Muscle layer of colon (tissue), 2 donors: ENCODE results near the gene TTC13.

Experiments used
- H3K27ac ChIP-seq: one replicate; pipeline ENCODE4 v1.7.0; 2013; ENCODE audit warnings: low read depth, mild to moderate bottlenecking, low read length, moderate library complexity
- H3K27me3 ChIP-seq, 2 donors: one replicate each; pipeline ENCODE4 v1.7.0; 2013; ENCODE audit warnings: low read length in 2 of 2, mild to moderate bottlenecking in 2 of 2; ENCODE audit not compliant: insufficient read depth in 2 of 2, control insufficient read depth in 1 of 2
- H3K36me3 ChIP-seq: one replicate; pipeline ENCODE4 v1.7.0; 2013; ENCODE audit warnings: mild to moderate bottlenecking, low read length; ENCODE audit not compliant: insufficient read depth
- H3K4me1 ChIP-seq: one replicate; pipeline ENCODE4 v1.7.0; 2013; ENCODE audit warnings: mild to moderate bottlenecking, low read length; ENCODE audit not compliant: insufficient read depth
- H3K4me3 ChIP-seq, 2 donors: one replicate each; pipeline ENCODE4 v1.7.0; 2013; ENCODE audit warnings: low read length in 2 of 2, low read depth in 1 of 2, mild to moderate bottlenecking in 1 of 2, moderate library complexity in 1 of 2
- H3K9ac ChIP-seq: one replicate; pipeline ENCODE4 v1.7.0; 2013; ENCODE audit warnings: low read length
- H3K9me3 ChIP-seq: one replicate; pipeline ENCODE4 v1.7.0; 2013; ENCODE audit warnings: mild to moderate bottlenecking, low read length
- donor health status: abdominal sarcoma.
- donor health status: Adenocarcinoma of cecum.

TTC13 gene

DNA sequence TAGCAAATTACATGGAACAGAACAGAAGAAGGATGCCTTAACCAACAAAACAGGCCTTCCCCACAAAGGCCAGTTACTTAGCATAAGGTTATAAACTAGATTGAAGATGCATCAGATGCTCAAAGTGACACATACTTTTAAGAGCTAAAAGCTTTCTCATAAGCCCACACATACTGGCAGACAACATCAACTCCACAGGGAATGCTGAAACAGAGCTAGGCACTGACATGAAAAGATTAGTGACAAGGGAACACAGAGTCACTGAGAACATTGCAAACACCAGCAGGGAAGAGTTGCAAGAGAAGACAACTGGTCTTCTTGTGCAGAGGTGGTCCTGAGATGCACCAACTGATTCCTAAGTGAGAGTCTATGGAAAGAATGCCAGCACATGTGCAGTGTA, 6.9 kb downstream of the TTC13 start:
- Histone ChIP-seq H3K4me3 (no peak overlapping the region), H3K36me3 (peaks cover 3% of the 10 kb centered on the region), H3K27me3 (no peaks in the 10 kb centered on the region), H3K27ac (no peak overlapping the region), H3K4me1 (no peaks in the 10 kb centered on the region), H3K9me3 (no peaks in the 10 kb centered on the region), H3K9ac (no peak overlapping the region)

DNA sequence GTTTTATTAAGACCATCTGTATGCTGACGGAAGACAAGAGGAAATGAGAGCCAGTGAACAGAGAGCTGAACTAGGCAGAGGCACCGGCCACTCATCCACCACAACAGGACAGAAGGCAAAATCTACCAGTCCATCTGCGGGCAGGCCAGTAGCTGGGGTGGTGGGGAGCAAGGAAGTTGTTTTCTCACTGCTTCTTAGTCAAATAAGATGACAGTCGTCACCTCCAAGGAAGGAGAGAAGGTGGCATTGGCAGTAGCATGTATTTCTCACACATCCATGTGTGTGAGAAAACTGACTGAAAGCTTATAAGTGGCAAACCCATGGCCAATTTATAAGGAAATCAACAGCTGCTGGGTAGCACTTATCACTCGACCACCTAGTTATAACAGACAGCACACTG, 8.2 kb downstream of the TTC13 start:
- no peak overlapping the region for H3K9ac ChIP-seq
- no peak overlapping the region for H3K27ac ChIP-seq
- H3K4me1 ChIP-seq = no peaks in the 10 kb centered on the region
- no peaks in the 10 kb centered on the region for H3K36me3 ChIP-seq
- no peaks in the 10 kb centered on the region for H3K9me3 ChIP-seq
- H3K4me3 ChIP-seq = no peak overlapping the region
- no peaks in the 10 kb centered on the region for H3K27me3 ChIP-seq

DNA sequence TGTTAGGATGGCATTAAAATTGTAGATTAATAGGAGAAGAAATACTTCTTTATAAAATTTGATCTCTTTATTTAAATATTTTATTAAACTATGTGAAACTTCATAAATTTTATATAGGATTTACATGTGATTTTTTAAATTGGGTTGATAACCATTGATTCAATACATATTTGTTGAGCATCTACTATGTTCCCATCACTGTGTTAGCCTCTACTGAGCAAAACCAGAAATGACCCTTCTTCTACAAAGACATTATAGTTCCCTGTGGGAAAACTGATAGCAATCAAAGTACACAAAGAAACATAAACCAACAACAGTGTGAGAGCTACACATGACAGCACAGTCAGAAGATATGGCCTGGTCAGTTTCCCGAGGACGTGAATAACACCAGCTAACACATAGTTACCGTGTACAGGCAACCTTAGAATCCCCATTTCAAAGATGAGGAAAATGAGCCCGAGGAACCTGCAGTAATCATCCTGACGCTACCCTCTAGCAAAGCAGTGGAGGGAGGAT, 12.2 kb downstream of the TTC13 start:
- Histone ChIP-seq H3K27me3 (no peaks in the 10 kb centered on the region), H3K36me3 (no peaks in the 10 kb centered on the region), H3K9ac (no peak overlapping the region), H3K9me3 (no peaks in the 10 kb centered on the region), H3K4me1 (no peaks in the 10 kb centered on the region), H3K4me3 (no peak overlapping the region), H3K27ac (no peak overlapping the region)

DNA sequence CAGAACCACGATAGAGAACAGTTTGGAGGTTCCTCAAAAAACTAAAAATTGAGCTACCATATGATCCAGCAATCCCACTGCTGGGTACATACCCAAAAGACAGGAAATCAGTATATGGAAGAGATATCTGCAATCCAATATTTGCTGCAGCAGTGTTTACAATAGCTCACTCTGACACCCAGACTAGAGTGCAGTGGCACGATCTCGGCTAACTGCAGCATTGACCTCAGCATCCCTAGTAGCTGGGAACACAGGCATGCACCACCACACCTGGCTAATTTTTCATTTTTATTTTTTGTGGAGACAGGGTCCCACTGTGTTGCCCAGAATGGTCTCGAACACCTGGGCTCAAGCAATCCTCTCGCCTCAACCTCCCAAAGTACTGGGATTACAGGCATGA, 13.1 kb downstream of the TTC13 start:
- Histone ChIP-seq H3K36me3 (no peaks in the 10 kb centered on the region), H3K9ac (no peak overlapping the region), H3K4me3 (no peak overlapping the region), H3K27me3 (no peaks in the 10 kb centered on the region), H3K4me1 (no peaks in the 10 kb centered on the region), H3K9me3 (no peaks in the 10 kb centered on the region), H3K27ac (no peak overlapping the region)

DNA sequence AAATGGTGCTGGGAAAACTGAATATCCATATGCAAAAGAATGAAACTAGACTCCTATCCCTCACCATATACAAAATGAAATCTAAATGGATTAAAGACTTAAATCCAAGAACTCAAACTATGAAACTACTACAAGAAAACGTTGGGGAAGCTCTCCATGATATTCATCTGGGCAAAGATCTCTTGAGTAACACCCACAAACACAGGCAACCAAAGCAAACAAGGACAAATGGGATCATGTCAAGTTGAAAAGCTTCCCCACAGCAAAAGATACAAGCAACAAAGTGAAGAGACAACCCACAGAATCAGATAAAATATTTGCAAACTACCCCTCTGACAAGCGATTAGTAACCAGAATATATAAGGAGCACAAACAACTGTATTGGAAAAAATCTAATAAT, 13.8 kb downstream of the TTC13 start:
- no peak overlapping the region for H3K9ac ChIP-seq
- no peak overlapping the region for H3K27ac ChIP-seq
- H3K4me3 ChIP-seq = no peak overlapping the region
- H3K9me3 ChIP-seq = no peaks in the 10 kb centered on the region
- peaks cover 3% of the 10 kb centered on the region for H3K36me3 ChIP-seq
- no peaks in the 10 kb centered on the region for H3K4me1 ChIP-seq
- H3K27me3 ChIP-seq = no peaks in the 10 kb centered on the region

DNA sequence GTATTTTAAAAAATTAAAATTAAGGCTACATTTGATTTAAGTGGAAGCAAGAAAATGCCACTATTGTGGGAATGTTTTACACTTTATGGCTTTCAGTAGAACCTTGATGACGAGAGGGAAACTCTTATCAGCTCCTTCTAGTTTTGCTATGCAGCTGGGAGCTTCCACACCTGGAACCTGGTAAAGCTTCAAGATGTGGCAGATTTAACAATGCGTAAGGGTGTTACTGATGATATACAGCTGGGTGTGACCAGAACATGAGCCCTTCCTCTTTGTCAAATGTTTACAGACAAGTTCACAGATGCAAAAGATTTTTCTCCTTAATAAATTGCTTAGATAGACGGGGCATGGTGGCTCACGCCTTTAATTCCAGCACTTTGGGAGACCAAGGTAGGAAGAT, 20.3 kb downstream of the TTC13 start:
- Histone ChIP-seq H3K9ac (no peak overlapping the region), H3K4me1 (no peaks in the 10 kb centered on the region), H3K36me3 (peaks cover 6% of the 10 kb centered on the region), H3K9me3 (no peaks in the 10 kb centered on the region), H3K27ac (no peak overlapping the region), H3K4me3 (no peak overlapping the region), H3K27me3 (no peaks in the 10 kb centered on the region)

DNA sequence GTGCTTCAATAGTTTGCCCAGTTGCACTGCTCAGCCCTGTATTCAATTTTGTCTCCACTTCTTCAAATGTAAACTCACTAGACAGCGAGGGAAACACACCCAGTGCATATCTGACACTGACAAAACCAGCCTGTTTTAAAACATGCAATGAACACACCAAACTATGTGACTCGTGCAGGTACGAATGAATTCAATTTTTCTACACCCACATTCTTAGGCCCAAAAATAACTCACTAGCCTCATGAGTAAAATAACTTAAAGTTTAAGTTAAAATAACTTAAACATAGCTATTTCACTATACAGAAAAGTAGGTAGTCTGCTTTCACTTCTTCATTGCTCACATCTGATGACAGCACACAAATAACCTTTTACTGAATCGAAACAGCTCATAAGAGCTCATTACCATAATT, 21.1 kb downstream of the TTC13 start:
- Histone ChIP-seq H3K4me1 (no peaks in the 10 kb centered on the region), H3K27ac (no peak overlapping the region), H3K27me3 (no peaks in the 10 kb centered on the region), H3K9me3 (no peaks in the 10 kb centered on the region), H3K36me3 (peaks cover 6% of the 10 kb centered on the region), H3K9ac (no peak overlapping the region), H3K4me3 (no peak overlapping the region)

DNA sequence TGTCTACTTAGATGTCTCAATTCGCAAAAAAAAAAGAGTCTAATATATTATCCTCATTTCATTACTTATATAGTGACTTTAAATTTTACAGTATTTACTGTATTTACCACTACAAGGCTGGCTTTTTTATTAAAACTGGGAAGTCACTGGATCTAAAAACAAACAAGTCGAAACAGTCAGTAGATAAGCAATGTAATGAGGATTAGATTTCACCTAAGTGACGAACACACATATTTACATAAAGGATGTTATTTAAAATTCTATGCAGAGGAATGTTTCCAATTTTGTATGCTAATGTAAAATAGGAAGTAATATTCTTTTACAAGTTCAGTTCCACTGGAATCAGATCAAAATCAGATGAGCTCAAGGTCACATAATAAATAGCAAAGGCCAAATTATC, 28.3 kb downstream of the TTC13 start:
- no peak overlapping the region for H3K9ac ChIP-seq
- no peak overlapping the region for H3K27ac ChIP-seq
- no peaks in the 10 kb centered on the region for H3K27me3 ChIP-seq
- no peaks in the 10 kb centered on the region for H3K4me1 ChIP-seq
- no peak overlapping the region for H3K4me3 ChIP-seq
- no peaks in the 10 kb centered on the region for H3K9me3 ChIP-seq
- H3K36me3 ChIP-seq = no peaks in the 10 kb centered on the region

DNA sequence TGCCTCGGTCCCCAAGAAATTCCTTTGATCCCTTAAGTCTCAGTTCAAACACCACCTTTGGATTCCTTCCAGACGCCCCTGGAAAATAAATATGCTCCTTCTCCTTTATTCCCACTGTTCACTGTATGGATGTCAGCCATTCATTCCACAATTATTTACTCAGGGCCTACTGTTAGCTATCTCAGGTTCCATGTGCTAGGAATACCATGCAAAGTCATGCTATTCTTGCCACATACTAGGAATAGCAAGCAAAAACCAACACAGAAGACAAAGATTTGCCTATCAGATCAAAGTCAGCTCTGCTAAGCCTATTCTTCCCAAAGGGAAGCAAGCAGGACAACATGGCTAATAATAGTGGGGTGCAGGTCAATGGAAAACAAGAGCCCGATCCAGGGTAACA, 29.8 kb downstream of the TTC13 start:
- Histone ChIP-seq H3K27me3 (no peaks in the 10 kb centered on the region), H3K9ac (no peak overlapping the region), H3K4me3 (no peak overlapping the region), H3K36me3 (no peaks in the 10 kb centered on the region), H3K9me3 (no peaks in the 10 kb centered on the region), H3K4me1 (no peaks in the 10 kb centered on the region), H3K27ac (no peak overlapping the region)

DNA sequence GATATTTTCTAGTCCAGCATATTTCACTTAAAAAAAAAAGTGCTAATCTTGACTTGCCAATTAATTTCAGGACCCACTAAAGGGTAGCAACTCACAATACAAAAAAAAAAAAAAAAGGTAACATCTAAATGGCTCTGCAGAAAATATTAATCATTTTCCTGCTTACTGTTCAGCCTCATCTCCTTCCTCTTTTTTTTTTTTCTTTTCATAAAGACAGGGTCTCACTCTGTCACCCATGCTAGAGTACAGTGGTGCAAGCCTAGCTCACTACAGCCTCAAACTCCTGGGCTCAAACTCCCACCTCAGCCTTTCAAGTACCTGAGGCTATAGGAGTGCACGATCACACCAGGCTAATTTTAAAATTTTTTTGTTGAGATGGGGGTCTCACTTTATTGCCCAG, 30.4 kb downstream of the TTC13 start:
- H3K4me1 ChIP-seq = no peaks in the 10 kb centered on the region
- no peak overlapping the region for H3K9ac ChIP-seq
- H3K36me3 ChIP-seq = no peaks in the 10 kb centered on the region
- H3K27ac ChIP-seq = no peak overlapping the region
- H3K27me3 ChIP-seq = no peaks in the 10 kb centered on the region
- no peaks in the 10 kb centered on the region for H3K9me3 ChIP-seq
- H3K4me3 ChIP-seq = no peak overlapping the region

DNA sequence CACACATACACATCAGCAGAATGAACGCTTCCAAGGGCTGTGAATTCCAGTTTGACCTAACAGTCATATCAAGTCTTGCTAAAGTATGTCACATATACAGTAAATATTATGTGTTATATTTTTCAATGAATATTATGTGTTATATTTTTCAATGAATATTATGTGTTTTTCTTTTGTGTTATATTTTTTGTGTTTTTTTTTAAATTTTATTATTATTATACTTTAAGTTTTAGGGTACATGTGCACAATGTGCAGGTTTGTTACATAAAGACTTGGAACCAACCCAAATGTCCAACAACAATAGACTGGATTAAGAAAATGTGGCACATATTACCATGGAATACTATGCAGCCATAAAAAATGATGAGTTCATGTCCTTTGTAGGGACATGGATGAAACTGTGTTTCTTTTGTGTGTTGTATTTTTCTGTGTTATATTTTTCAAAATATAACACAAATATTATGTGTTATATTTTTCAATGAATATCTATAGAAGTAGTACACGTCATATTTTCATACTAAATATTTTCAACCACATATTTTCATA, 35.5 kb downstream of the TTC13 start:
- no peak overlapping the region for H3K4me3 ChIP-seq
- no peaks in the 10 kb centered on the region for H3K27me3 ChIP-seq
- no peak overlapping the region for H3K9ac ChIP-seq
- no peaks in the 10 kb centered on the region for H3K36me3 ChIP-seq
- no peaks in the 10 kb centered on the region for H3K4me1 ChIP-seq
- no peaks in the 10 kb centered on the region for H3K9me3 ChIP-seq
- no peak overlapping the region for H3K27ac ChIP-seq

DNA sequence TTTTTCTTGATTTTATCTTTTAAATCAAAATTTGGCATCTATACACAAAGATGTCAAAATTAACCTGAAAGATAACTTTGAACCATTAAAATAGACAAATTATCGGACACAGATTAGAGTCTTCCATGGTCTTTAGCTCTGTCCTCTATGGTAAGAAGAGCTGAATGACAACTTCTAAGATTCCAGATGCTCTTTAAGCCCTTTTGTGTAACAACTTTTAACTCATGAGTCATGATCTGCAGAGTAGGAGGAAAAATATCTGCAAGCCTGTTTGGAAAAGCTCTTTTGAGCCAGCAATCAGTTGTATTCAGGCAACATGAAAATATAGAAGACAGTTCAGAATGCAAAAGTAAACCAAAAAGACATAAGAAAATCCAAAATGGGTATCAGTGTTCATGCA, 37.8 kb downstream of the TTC13 start:
- H3K36me3 ChIP-seq = peaks cover under 1% of the 10 kb centered on the region
- H3K4me3 ChIP-seq = no peak overlapping the region
- no peak overlapping the region for H3K27ac ChIP-seq
- no peak overlapping the region for H3K9ac ChIP-seq
- no peaks in the 10 kb centered on the region for H3K9me3 ChIP-seq
- H3K27me3 ChIP-seq = no peaks in the 10 kb centered on the region
- no peaks in the 10 kb centered on the region for H3K4me1 ChIP-seq
